B cell (primary cell): ENCODE data around the gene CDCA5. TPM values are rescaled to one million over a fixed set of nuclear protein-coding genes. Genes with fewer than 3 reads are reported as not detected.

ENCODE experiments used
- ATAC-seq: fragments of 200-7000 bp; cut with Tn5 transposase; one replicate; pipeline ENCODE4 v1.10.0; 2021; ENCODE audit warnings: low read depth, mild to moderate bottlenecking, moderate number of reproducible peaks, moderate library complexity
- CTCF ChIA-PET: fragments of 350-600 bp; sonication (Branson Sonifier 250); formaldehyde crosslinking; loops from one replicate; lab custom pipeline; 2021; ENCODE audit warnings: antibody characterized with exemption, inconsistent platforms; lab: Charles Lee
- POLR2A ChIA-PET: fragments of 350-600 bp; sonication (Branson Sonifier 250); formaldehyde crosslinking; loops from one replicate; lab custom pipeline; 2021; ENCODE audit warnings: antibody characterized with exemption; lab: Charles Lee
- DNase-seq: peaks from one replicate; pipeline ENCODE4 v3.0.0; 2013
- H2AFZ ChIP-seq: 2 replicates; pipeline ENCODE4 v1.6.1; 2012; ENCODE audit warnings: mild to moderate bottlenecking, low read depth, low read length; ENCODE audit not compliant: insufficient read depth, poor library complexity, severe bottlenecking
- H3K27ac ChIP-seq, 2 donors: 1 replicate in 1 of 2; 2 replicates in 1 of 2; pipeline ENCODE4 v1.5.1; 2012 to 2013; ENCODE audit warnings: low read length in 2 of 2, mild to moderate bottlenecking in 2 of 2, moderate library complexity in 1 of 2
- H3K27me3 ChIP-seq, 4 experiments: fragments of 200-600 bp in 1 of 4; sonication (generic) in 1 of 4; replicated peaks in 1 of 4; 1 replicate in 2 of 4; 2 replicates in 2 of 4; pipeline versions ENCODE4 v1.6.1 to v1.7.0; 2013 to 2016; ENCODE audit warnings: low read length in 3 of 4, mild to moderate bottlenecking in 2 of 4, mixed read lengths in 1 of 4, moderate library complexity in 1 of 4; ENCODE audit not compliant: insufficient read depth in 4 of 4, control insufficient read depth in 3 of 4; ENCODE audit errors: control extremely low read depth in 1 of 4
- H3K36me3 ChIP-seq, 2 experiments: replicated peaks in 1 of 2; 1 replicate in 1 of 2; 2 replicates in 1 of 2; pipeline versions ENCODE4 v1.6.1 to v1.7.1; 2013; ENCODE audit warnings: low read length in 1 of 2; ENCODE audit not compliant: insufficient read depth in 2 of 2, control insufficient read depth in 1 of 2; ENCODE audit errors: control extremely low read depth in 1 of 2, extremely low read depth in 1 of 2
- H3K4me1 ChIP-seq, 2 donors: fragments of 200-600 bp in 1 of 2; sonication (generic) in 1 of 2; 1 replicate in 1 of 2; 2 replicates in 1 of 2; pipeline versions ENCODE4 v1.5.1 to v1.6.1; 2013 to 2017; ENCODE audit warnings: low read length in 2 of 2; ENCODE audit not compliant: control insufficient read depth in 2 of 2, insufficient read depth in 2 of 2
- H3K4me2 ChIP-seq: replicated peaks from 2 replicates; pipeline ENCODE3; 2012; ENCODE audit warnings: mild to moderate bottlenecking, low read depth, low read length; ENCODE audit not compliant: poor library complexity, severe bottlenecking
- H3K4me3 ChIP-seq, 5 experiments: fragments of 200-600 bp in 1 of 5; sonication (generic) in 1 of 5; 1 replicate in 3 of 5; 2 replicates in 2 of 5; pipeline versions ENCODE4 v1.5.1 to v1.7.0; 2011 to 2016; ENCODE audit warnings: low read length in 4 of 5, mild to moderate bottlenecking in 4 of 5, low read depth in 2 of 5, control low read depth in 1 of 5, moderate library complexity in 1 of 5; ENCODE audit not compliant: insufficient read depth in 1 of 5; ENCODE audit errors: control extremely low read depth in 1 of 5, extremely low read depth in 1 of 5
- H3K79me2 ChIP-seq: fragments of 200-600 bp; sonication (generic); one replicate; pipeline ENCODE4 v1.6.0; 2016; ENCODE audit warnings: low read length; ENCODE audit not compliant: control insufficient read depth, insufficient read depth
- H3K9ac ChIP-seq: fragments of 200-600 bp; sonication (generic); 2 replicates; pipeline ENCODE4 v1.6.1; 2017; ENCODE audit warnings: mild to moderate bottlenecking, low read length, moderate library complexity
- H3K9me3 ChIP-seq, 3 donors: one replicate each; pipeline versions ENCODE4 v1.6.1 to v1.7.1; 2013; ENCODE audit warnings: low read length in 2 of 3; ENCODE audit not compliant: control insufficient read depth in 2 of 3, insufficient read depth in 1 of 3; ENCODE audit errors: control extremely low read depth in 1 of 3
- H4K20me1 ChIP-seq: 2 replicates; pipeline ENCODE4 v1.6.0; 2012; ENCODE audit warnings: mild to moderate bottlenecking, low read length; ENCODE audit not compliant: insufficient read depth, control insufficient read depth, poor library complexity, severe bottlenecking
- H3K27ac Mint-ChIP-seq: one replicate; pipeline ENCODE4 v1.8.0; 2021; ENCODE audit warnings: mixed read lengths
- H3K27me3 Mint-ChIP-seq: one replicate; pipeline ENCODE4 v1.8.0; 2021; ENCODE audit warnings: mixed read lengths
- H3K4me1 Mint-ChIP-seq: one replicate; pipeline ENCODE4 v1.8.0; 2021; ENCODE audit warnings: mixed read lengths
- H3K4me3 Mint-ChIP-seq: one replicate; pipeline ENCODE4 v1.8.0; 2021; ENCODE audit warnings: mixed read lengths
- H3K9me3 Mint-ChIP-seq: one replicate; pipeline ENCODE4 v1.8.0; 2022; ENCODE audit warnings: mixed read lengths; ENCODE audit not compliant: insufficient read depth
- CTCF ChIP-seq: fragments of 200-600 bp; IDR thresholded peaks from one replicate; pipeline ENCODE4 v1.8.0; 2022; ENCODE audit warnings: antibody characterized with exemption, mild to moderate bottlenecking
- EZH2 ChIP-seq: IDR thresholded peaks from 2 replicates; pipeline ENCODE4 v1.6.1; 2012; ENCODE audit warnings: borderline replicate concordance, low read depth, mild to moderate bottlenecking, moderate library complexity, low read length; ENCODE audit not compliant: insufficient read depth, poor library complexity, severe bottlenecking
- WGBS: methylation state at CpG from one replicate; pipeline ENCODE4 v1.1.5; 2013; ENCODE audit warnings: missing lambda C conversion rate; ENCODE audit not compliant: insufficient coverage; 5-methylcytosine and 5-hydroxymethylcytosine counted together
- intact Hi-C: fragments of 100-400 bp; cut with micrococcal nuclease; formaldehyde crosslinking; loops from one replicate; pipeline ENCODE4 v1.10.0; 2022
- polyA plus RNA-seq: library from polyadenylated mRNA; depleted of rRNA; stranded (reverse); fragments of >200 nt; gene quantifications from 2 replicates; pipeline ENCODE4 v1.2.3, GENCODE V29; 2012
- total RNA-seq, 2 donors: library from RNA; stranded (reverse); fragments of 120-200 nt in 1 of 2; gene quantifications; 1 replicate in 1 of 2; 2 replicates in 1 of 2; pipeline versions ENCODE4 v1.2.3 to v1.2.4, GENCODE V29; 2013 to 2022

The CDCA5 gene
- total and polyA plus RNA-seq, 2 donors (not counting 1 experiment from before 2014, with no cell fraction given): 1.1 to 1.4 TPM

- Mint-ChIP-seq H3K4me1 (peaks cover 28% of the 10 kb centered on the region), H3K27me3 (no peaks in the 10 kb centered on the region), H3K27ac (peak overlapping the region; percentile 100), H3K4me3 (peak overlapping the region; percentile 98), H3K9me3 (no peaks in the 10 kb centered on the region)
- Histone ChIP-seq H3K4me1 (peaks cover 12 to 19% of the 10 kb centered on the region in 2 donors), H3K36me3 (peaks cover 0 to 47% of the 10 kb centered on the region in 2 experiments), H3K27ac (no peak overlapping the region), H3K9ac (no peak overlapping the region), H3K9me3 (no peaks in the 10 kb centered on the region), H3K4me3 (no peak overlapping the region), H3K27me3 (no peaks in the 10 kb centered on the region), H3K4me2 (no peak overlapping the region), H3K79me2 (peaks cover 21% of the 10 kb centered on the region), H4K20me1 (peaks cover 8% of the 10 kb centered on the region), H2AFZ (no peak overlapping the region)
- DNase-seq (no peak), ATAC-seq (no peak)
- 100% methylated on average over 1 of the region's 4 CpGs for WGBS
- ChIA-PET POLR2A (no interaction called here), CTCF (interaction anchor here (0.8 to 1.3 kb wide), 5 partner anchors 9 to 182 kb away, joined by 3 to 6 read pairs (median 3); partner anchors contain the start of genes FAU and MRPL49)
- intact Hi-C loops: no loop called here
- TF ChIP-seq CTCF: no peak
- no peak for TF ChIP-seq EZH2
Observed at GRCh38 chr11:65085446-65085845, 1.6 kb upstream of the CDCA5 start.

DNA sequence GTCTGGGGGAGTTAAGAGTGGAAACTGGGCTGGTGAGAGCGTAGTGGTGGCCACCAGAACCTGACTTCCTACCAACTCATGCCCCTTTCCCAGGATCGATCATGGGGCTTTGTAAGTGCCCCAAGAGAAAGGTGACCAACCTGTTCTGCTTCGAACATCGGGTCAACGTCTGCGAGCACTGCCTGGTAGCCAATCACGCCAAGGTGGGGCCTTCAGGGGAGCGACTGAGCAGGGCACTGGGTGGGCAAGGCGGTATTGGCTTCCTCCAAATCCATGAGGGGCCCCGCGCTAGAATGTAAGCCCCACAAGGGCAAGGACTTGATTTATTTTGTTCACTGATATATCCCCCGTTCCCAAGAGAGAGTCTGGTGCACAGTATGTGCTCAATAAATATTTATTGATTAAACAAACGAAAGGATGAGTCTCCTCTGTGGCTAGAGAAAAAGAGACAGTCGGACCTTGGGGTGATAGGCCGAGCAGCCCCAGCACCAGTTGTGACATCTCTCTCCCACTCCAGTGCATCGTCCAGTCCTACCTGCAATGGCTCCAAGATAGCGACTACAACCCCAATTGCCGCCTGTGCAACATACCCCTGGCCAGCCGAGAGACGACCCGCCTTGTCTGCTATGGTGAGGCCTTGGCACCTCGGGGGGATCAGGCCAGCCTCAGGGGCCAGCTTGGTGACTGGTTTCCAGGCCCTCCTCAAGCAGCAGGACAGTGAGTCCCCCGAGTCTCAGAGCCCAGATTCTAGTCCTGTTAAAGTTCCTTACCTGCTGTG lies 947 bp upstream of the CDCA5 start:
- Histone ChIP-seq H3K4me2 (peak overlapping the region; percentile 88), H3K4me1 (peaks cover 12 to 19% of the 10 kb centered on the region in 2 donors), H3K9me3 (no peaks in the 10 kb centered on the region), H3K36me3 (peaks cover 0 to 47% of the 10 kb centered on the region in 2 experiments), H3K79me2 (peaks cover 21% of the 10 kb centered on the region), H3K9ac (peak overlapping the region; percentile 86), H3K4me3 (peak overlapping the region; percentile 61 to 81 (median 76)), H3K27me3 (no peaks in the 10 kb centered on the region), H2AFZ (peak overlapping the region; percentile 98), H4K20me1 (peaks cover 8% of the 10 kb centered on the region), H3K27ac (peak overlapping the region; percentile 91 to 94)
- Mint-ChIP-seq H3K4me1 (peaks cover 28% of the 10 kb centered on the region), H3K9me3 (no peaks in the 10 kb centered on the region), H3K27me3 (no peaks in the 10 kb centered on the region), H3K4me3 (peak overlapping the region; percentile 98), H3K27ac (peak overlapping the region; percentile 100)
- ChIA-PET CTCF (interaction anchor here (0.8 to 1.3 kb wide), 5 partner anchors 8 to 183 kb away, joined by 3 to 6 read pairs (median 3); partner anchors contain the start of genes FAU and MRPL49), POLR2A (interaction anchor here (0.6 kb wide), 1 partner anchor 10 kb away, joined by 7 read pairs; no protein-coding TSS in a partner anchor)
- intact Hi-C loops: loop anchor here (1.0 kb wide), 9 partner anchors 12 to 167 kb away; partner anchors contain the start of genes ARL2, ATG2A, FAU and MRPL49
- DNase-seq (no peak), ATAC-seq (no peak)
- WGBS: 46% methylated on average over 18 of the region's 23 CpGs
- TF ChIP-seq CTCF: no peak
- TF ChIP-seq EZH2: no peak
